Measurements from ENCODE around the gene KLHL26. TPM values are rescaled to one million over a fixed set of nuclear protein-coding genes. Genes with fewer than 3 reads are reported as not detected.

The KLHL26 gene
- polyA plus RNA-seq, 2 of the 4 experiments (the other 2 are of a cell fraction) = 1.1 to 2.0 TPM

DNA sequence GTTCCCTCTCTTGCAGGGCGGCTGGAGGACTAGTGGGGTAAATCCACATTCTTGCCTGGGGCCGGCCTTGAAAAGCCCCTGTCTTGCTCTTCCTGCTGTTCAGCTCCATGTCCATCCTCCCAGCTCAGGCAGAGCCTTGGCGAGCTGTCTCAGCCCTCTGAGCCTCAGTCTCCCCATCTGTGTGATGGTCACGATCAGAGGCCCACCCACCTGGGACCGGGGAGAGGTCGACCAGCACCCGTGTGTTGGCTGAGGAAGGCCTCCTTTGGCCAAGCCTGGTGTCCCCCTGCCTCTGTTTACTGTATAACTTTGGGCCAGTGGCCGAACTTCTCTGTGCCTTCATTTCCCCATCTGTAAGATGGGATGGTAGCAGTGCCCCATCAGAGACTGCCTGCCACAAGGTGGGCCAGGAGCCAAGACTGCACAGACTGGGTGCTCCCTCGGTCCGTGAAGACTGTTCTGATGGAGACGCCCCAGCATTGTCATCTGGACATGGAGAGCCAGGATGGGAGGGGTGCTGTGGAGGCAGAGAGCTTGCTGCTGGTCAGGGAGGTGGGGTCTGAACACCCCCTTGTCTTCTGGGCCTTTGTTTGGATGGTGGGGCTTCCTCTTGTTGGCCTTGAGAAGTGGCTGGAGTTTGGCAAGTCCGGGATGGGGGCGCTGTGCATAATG lies 18.5 kb downstream of the KLHL26 start:
- peaks cover 29% of the 10 kb centered on the region for H3K4me1 ChIP-seq
- no peak for DNase-seq (ENCODE audit: low read depth in 1 of 2, low spot score in 1 of 2)
- ATAC-seq = no peak
- ChIA-PET CTCF (no interaction called here), POLR2A (no interaction called here)
- no peaks in the 10 kb centered on the region for H3K9me3 ChIP-seq
- 95% methylated on average over 10 of the region's 13 CpGs for WGBS (ENCODE audit: missing lambda C conversion rate)
- TF ChIP-seq, protein P1, sequence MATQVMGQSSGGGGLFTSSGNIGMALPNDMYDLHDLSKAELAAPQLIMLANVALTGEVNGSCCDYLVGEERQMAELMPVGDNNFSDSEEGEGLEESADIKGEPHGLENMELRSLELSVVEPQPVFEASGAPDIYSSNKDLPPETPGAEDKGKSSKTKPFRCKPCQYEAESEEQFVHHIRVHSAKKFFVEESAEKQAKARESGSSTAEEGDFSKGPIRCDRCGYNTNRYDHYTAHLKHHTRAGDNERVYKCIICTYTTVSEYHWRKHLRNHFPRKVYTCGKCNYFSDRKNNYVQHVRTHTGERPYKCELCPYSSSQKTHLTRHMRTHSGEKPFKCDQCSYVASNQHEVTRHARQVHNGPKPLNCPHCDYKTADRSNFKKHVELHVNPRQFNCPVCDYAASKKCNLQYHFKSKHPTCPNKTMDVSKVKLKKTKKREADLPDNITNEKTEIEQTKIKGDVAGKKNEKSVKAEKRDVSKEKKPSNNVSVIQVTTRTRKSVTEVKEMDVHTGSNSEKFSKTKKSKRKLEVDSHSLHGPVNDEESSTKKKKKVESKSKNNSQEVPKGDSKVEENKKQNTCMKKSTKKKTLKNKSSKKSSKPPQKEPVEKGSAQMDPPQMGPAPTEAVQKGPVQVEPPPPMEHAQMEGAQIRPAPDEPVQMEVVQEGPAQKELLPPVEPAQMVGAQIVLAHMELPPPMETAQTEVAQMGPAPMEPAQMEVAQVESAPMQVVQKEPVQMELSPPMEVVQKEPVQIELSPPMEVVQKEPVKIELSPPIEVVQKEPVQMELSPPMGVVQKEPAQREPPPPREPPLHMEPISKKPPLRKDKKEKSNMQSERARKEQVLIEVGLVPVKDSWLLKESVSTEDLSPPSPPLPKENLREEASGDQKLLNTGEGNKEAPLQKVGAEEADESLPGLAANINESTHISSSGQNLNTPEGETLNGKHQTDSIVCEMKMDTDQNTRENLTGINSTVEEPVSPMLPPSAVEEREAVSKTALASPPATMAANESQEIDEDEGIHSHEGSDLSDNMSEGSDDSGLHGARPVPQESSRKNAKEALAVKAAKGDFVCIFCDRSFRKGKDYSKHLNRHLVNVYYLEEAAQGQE (IDR thresholded peaks at IDR 0.05) = no peak
- no peak for TF ChIP-seq TP53 (CRISPR knock-in tag; IDR thresholded peaks at IDR 0.05)
- no peak for TF ChIP-seq MAFK (IDR thresholded peaks at IDR 0.05; ENCODE audit: partially characterized antibody)
- TF ChIP-seq NFE2L2 (conservative IDR thresholded peaks at IDR 0.05; ENCODE audit: low read length) = no peak
- no peak for TF ChIP-seq CHD2 (IDR thresholded peaks at IDR 0.05; ENCODE audit: low read length, partially characterized antibody)
- TF ChIP-seq, protein P2, sequence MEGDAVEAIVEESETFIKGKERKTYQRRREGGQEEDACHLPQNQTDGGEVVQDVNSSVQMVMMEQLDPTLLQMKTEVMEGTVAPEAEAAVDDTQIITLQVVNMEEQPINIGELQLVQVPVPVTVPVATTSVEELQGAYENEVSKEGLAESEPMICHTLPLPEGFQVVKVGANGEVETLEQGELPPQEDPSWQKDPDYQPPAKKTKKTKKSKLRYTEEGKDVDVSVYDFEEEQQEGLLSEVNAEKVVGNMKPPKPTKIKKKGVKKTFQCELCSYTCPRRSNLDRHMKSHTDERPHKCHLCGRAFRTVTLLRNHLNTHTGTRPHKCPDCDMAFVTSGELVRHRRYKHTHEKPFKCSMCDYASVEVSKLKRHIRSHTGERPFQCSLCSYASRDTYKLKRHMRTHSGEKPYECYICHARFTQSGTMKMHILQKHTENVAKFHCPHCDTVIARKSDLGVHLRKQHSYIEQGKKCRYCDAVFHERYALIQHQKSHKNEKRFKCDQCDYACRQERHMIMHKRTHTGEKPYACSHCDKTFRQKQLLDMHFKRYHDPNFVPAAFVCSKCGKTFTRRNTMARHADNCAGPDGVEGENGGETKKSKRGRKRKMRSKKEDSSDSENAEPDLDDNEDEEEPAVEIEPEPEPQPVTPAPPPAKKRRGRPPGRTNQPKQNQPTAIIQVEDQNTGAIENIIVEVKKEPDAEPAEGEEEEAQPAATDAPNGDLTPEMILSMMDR (IDR thresholded peaks at IDR 0.05) = no peak
- TF ChIP-seq, protein P3, sequence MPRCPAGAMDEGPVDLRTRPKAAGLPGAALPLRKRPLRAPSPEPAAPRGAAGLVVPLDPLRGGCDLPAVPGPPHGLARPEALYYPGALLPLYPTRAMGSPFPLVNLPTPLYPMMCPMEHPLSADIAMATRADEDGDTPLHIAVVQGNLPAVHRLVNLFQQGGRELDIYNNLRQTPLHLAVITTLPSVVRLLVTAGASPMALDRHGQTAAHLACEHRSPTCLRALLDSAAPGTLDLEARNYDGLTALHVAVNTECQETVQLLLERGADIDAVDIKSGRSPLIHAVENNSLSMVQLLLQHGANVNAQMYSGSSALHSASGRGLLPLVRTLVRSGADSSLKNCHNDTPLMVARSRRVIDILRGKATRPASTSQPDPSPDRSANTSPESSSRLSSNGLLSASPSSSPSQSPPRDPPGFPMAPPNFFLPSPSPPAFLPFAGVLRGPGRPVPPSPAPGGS (IDR thresholded peaks at IDR 0.05) = no peak
- no peak for TF ChIP-seq BHLHE40 (IDR thresholded peaks at IDR 0.05; ENCODE audit: low read depth, low read length)
- TF ChIP-seq, protein P4, sequence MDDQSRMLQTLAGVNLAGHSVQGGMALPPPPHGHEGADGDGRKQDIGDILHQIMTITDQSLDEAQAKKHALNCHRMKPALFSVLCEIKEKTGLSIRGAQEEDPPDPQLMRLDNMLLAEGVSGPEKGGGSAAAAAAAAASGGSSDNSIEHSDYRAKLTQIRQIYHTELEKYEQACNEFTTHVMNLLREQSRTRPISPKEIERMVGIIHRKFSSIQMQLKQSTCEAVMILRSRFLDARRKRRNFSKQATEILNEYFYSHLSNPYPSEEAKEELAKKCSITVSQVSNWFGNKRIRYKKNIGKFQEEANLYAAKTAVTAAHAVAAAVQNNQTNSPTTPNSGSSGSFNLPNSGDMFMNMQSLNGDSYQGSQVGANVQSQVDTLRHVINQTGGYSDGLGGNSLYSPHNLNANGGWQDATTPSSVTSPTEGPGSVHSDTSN (IDR thresholded peaks at IDR 0.05) = no peak
- TF ChIP-seq, protein P5, sequence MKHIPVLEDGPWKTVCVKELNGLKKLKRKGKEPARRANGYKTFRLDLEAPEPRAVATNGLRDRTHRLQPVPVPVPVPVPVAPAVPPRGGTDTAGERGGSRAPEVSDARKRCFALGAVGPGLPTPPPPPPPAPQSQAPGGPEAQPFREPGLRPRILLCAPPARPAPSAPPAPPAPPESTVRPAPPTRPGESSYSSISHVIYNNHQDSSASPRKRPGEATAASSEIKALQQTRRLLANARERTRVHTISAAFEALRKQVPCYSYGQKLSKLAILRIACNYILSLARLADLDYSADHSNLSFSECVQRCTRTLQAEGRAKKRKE (CRISPR knock-in tag; IDR thresholded peaks at IDR 0.05; ENCODE audit: low read depth) = no peak
- no peak for TF ChIP-seq HOXA7 (CRISPR knock-in tag; IDR thresholded peaks at IDR 0.05)
- no peak for TF ChIP-seq RAD21 (conservative IDR thresholded peaks at IDR 0.05 in 1 of 2, IDR thresholded peaks at IDR 0.05 in 1 of 2)
- TF ChIP-seq ESRRA (IDR thresholded peaks at IDR 0.05; ENCODE audit: borderline replicate concordance, low read length) = no peak
- TF ChIP-seq KDM1A (IDR thresholded peaks at IDR 0.05; ENCODE audit: low read depth) = no peak
- TF ChIP-seq KDM5A (IDR thresholded peaks at IDR 0.05) = no peak
- H3K4me2 ChIP-seq = no peak overlapping the region
- FAIRE-seq = no peak
- no peak overlapping the region for H3K27ac ChIP-seq
- H3K4me3 ChIP-seq = no peak overlapping the region

DNA sequence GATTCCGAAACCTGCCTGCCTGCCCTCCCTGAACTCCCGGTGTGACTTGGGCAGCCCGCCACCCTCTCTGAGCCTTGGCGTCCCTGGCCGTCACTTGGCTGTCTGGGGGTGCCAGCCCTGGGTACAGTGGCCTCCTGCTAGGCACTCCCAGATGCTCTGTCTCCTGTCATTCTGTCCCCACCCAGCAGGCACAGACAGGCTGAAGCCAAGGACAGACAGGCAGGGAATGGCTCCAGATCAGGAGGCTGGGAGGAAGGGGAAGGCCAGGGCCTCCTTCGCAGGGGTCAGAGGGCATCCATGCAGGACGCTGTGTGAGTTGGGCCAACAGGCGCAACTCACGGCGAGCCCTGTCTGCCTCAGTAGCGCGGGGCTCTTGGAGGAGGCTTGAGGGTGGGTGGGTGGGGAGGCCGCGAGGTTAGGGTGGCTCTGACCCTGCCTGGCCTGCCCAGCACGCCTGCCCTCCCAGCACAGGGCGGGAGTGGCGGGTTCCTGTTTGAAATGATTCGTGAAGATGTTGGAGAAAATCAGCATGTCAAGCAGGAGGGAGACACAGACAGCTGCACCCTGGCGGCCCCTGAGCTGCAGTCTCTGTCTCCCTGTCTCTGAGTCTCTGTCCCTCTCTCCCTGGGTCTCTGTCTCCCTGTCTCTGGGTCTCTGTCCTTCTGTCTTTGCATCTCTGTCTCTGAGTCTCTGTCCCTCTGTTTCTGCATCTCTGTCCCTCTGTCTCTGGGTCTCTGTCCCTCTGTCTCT lies 19.7 kb downstream of the KLHL26 start:
- no peak for ATAC-seq
- H3K4me1 ChIP-seq = peaks cover 40% of the 10 kb centered on the region
- TF ChIP-seq RCOR1 (IDR thresholded peaks at IDR 0.05; ENCODE audit: low read depth, low read length) = no peak
- no peak for TF ChIP-seq CHD4 (IDR thresholded peaks at IDR 0.05; ENCODE audit: borderline replicate concordance)
- no peak for TF ChIP-seq RAD21 (conservative IDR thresholded peaks at IDR 0.05 in 1 of 2, IDR thresholded peaks at IDR 0.05 in 1 of 2)
- no peak for TF ChIP-seq JUN (IDR thresholded peaks at IDR 0.05)
- no peak for TF ChIP-seq CBX8 (IDR thresholded peaks at IDR 0.05)
- no peak for TF ChIP-seq NR3C1 (IDR thresholded peaks at IDR 0.05)
- TF ChIP-seq NPAS2 (CRISPR knock-in tag; IDR thresholded peaks at IDR 0.05; ENCODE audit: borderline replicate concordance) = no peak
- no peak for TF ChIP-seq EHF (CRISPR knock-in tag; IDR thresholded peaks at IDR 0.05)
- no peak for TF ChIP-seq ZNF302 (CRISPR knock-in tag; IDR thresholded peaks at IDR 0.05)
- no peak for TF ChIP-seq MAZ (IDR thresholded peaks at IDR 0.05; ENCODE audit: borderline replicate concordance, low read depth, low read length)
- no peak for TF ChIP-seq EP300 (IDR thresholded peaks at IDR 0.05)
- TF ChIP-seq BHLHE40 (IDR thresholded peaks at IDR 0.05; ENCODE audit: low read depth, low read length) = no peak
- TF ChIP-seq HEYL (CRISPR knock-in tag; IDR thresholded peaks at IDR 0.05) = no peak
- TF ChIP-seq JUNB (IDR thresholded peaks at IDR 0.05) = no peak
- no peak for TF ChIP-seq CHD2 (IDR thresholded peaks at IDR 0.05; ENCODE audit: low read length, partially characterized antibody)
- H3K4me2 ChIP-seq = no peak overlapping the region
- peak overlapping the region; percentile 1 to 99; a peak in 1 of 6 replicates for H3K27ac ChIP-seq
- H3K4me3 ChIP-seq = no peak overlapping the region
- ChIA-PET CTCF (no interaction called here), POLR2A (no interaction called here)
- no peak for DNase-seq (ENCODE audit: low read depth in 1 of 2, low spot score in 1 of 2)
- H3K9me3 ChIP-seq = no peaks in the 10 kb centered on the region
- WGBS (ENCODE audit: missing lambda C conversion rate) = 87% methylated on average over 11 of the region's 19 CpGs
- FAIRE-seq = no peak

Data from A549 (cell line).